Thyroid gland (tissue), 4 donors: Measurements from ENCODE around the gene SPP2. TPM values are rescaled to one million over a fixed set of nuclear protein-coding genes. Genes with fewer than 3 reads are reported as not detected.

Experiments
- DNase-seq, 2 donors: peaks; one replicate each; pipeline ENCODE4 v3.0.0-alpha.2; 2019
- H3K27ac ChIP-seq, 3 donors: fragments of 200-600 bp; sonication (generic); 1 replicate in 2 of 3; 2 replicates in 1 of 3; pipeline ENCODE4 v1.5.1; 2016 to 2019; ENCODE audit warnings: mild to moderate bottlenecking in 1 of 3, moderate library complexity in 1 of 3
- H3K27me3 ChIP-seq: fragments of 200-600 bp; sonication (generic); one replicate; pipeline ENCODE4 v1.5.1; 2019
- H3K36me3 ChIP-seq, 2 donors: fragments of 200-600 bp; sonication (generic); one replicate each; pipeline ENCODE4 v1.5.1; 2016 to 2019
- H3K4me1 ChIP-seq, 2 donors: fragments of 200-600 bp; sonication (generic); one replicate each; pipeline ENCODE4 v1.5.1; 2017 to 2019
- H3K4me3 ChIP-seq, 3 donors: fragments of 200-600 bp; sonication (generic); replicated peaks in 1 of 3; 1 replicate in 2 of 3; 2 replicates in 1 of 3; pipeline ENCODE4 v1.5.1; 2016; ENCODE audit warnings: mild to moderate bottlenecking in 1 of 3
- H3K9me3 ChIP-seq: fragments of 200-600 bp; sonication (generic); one replicate; pipeline ENCODE4 v1.5.1; 2017
- POLR2A ChIP-seq, 2 donors: fragments of 450-650 bp; IDR thresholded peaks; one replicate each; pipeline ENCODE4 v1.6.1; 2017; ENCODE audit warnings: antibody characterized with exemption in 2 of 2, mild to moderate bottlenecking in 2 of 2, moderate library complexity in 1 of 2
- WGBS, 2 donors: methylation state at CpG; one replicate each; pipeline ENCODE4 v1.1.5; 2017; 5-methylcytosine and 5-hydroxymethylcytosine counted together
- intact Hi-C: fragments of 100-400 bp; cut with DNase I; formaldehyde crosslinking; loops from one replicate; pipeline ENCODE4 v1.15.1; 2023
- total RNA-seq, 4 donors: library from RNA; depleted of rRNA; stranded (reverse); fragments of >200 nt; gene quantifications; one replicate each; pipeline ENCODE4 v1.2.3, GENCODE V29; 2016
- TF ChIP-seq, protein P1 (sequence below), 6 experiments: fragments of 200-600 bp in 3 of 6; fragments of 450-650 bp in 3 of 6; sonication (generic) in 3 of 6; IDR thresholded peaks; one replicate each; pipeline ENCODE4 v1.5.1; 2016 to 2019; ENCODE audit warnings: antibody characterized with exemption in 6 of 6, mild to moderate bottlenecking in 2 of 6, inconsistent platforms in 1 of 6, moderate library complexity in 1 of 6

The SPP2 gene
- total RNA-seq, 4 donors from 2014 or later: not detected

- H3K9me3 ChIP-seq: no peaks in the 10 kb centered on the region
- peaks cover 9 to 21% of the 10 kb centered on the region in 2 donors for H3K4me1 ChIP-seq
- intact Hi-C loops: no loop called here
- no peak overlapping the region for H3K27ac ChIP-seq
- TF ChIP-seq, protein P1, sequence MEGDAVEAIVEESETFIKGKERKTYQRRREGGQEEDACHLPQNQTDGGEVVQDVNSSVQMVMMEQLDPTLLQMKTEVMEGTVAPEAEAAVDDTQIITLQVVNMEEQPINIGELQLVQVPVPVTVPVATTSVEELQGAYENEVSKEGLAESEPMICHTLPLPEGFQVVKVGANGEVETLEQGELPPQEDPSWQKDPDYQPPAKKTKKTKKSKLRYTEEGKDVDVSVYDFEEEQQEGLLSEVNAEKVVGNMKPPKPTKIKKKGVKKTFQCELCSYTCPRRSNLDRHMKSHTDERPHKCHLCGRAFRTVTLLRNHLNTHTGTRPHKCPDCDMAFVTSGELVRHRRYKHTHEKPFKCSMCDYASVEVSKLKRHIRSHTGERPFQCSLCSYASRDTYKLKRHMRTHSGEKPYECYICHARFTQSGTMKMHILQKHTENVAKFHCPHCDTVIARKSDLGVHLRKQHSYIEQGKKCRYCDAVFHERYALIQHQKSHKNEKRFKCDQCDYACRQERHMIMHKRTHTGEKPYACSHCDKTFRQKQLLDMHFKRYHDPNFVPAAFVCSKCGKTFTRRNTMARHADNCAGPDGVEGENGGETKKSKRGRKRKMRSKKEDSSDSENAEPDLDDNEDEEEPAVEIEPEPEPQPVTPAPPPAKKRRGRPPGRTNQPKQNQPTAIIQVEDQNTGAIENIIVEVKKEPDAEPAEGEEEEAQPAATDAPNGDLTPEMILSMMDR (IDR thresholded peaks at IDR 0.05): no peak
- no peak for TF ChIP-seq POLR2A (IDR thresholded peaks at IDR 0.05)
- H3K27me3 ChIP-seq: no peaks in the 10 kb centered on the region
- 97 to 98% methylated on average over 52 of the region's 52 CpGs for WGBS, 2 donors
- H3K4me3 ChIP-seq: no peak overlapping the region
- H3K36me3 ChIP-seq: no peaks in the 10 kb centered on the region
- DNase-seq: no peak
Measured at GRCh38 chr2:234096164-234096563, 45.7 kb downstream of the SPP2 start.

- DNase-seq: peak in 1 of 2 donors; percentile 17
- Histone ChIP-seq H3K9me3 (no peaks in the 10 kb centered on the region), H3K27ac (no peak overlapping the region), H3K36me3 (no peaks in the 10 kb centered on the region), H3K4me1 (peaks cover 0 to 8% of the 10 kb centered on the region in 2 donors), H3K4me3 (no peak overlapping the region), H3K27me3 (no peaks in the 10 kb centered on the region)
- intact Hi-C loops: no loop called here
- TF ChIP-seq POLR2A (IDR thresholded peaks at IDR 0.05): no peak
- TF ChIP-seq, protein P1 (IDR thresholded peaks at IDR 0.05): no peak
- 25% methylated on average over 6 of the region's 6 CpGs for WGBS, 2 donors
Measured at GRCh38 chr2:234098681-234099080, 48.2 kb downstream of the SPP2 start.

GRCh38 chr2:234099266-234099665 is 48.8 kb downstream of the SPP2 start:
- H3K4me1 ChIP-seq: peaks cover 0 to 8% of the 10 kb centered on the region in 2 donors
- H3K36me3 ChIP-seq: no peaks in the 10 kb centered on the region
- H3K27ac ChIP-seq: no peak overlapping the region
- 53 to 56% methylated on average over 4 of the region's 4 CpGs for WGBS, 2 donors
- no peak for TF ChIP-seq POLR2A (IDR thresholded peaks at IDR 0.05)
- TF ChIP-seq, protein P1 (IDR thresholded peaks at IDR 0.05): no peak
- DNase-seq: no peak
- no peak overlapping the region for H3K4me3 ChIP-seq
- H3K9me3 ChIP-seq: no peaks in the 10 kb centered on the region
- intact Hi-C loops: no loop called here
- no peaks in the 10 kb centered on the region for H3K27me3 ChIP-seq

- intact Hi-C loops: no loop called here
- Histone ChIP-seq H3K27ac (no peak overlapping the region), H3K9me3 (no peaks in the 10 kb centered on the region), H3K4me1 (peaks cover 0 to 8% of the 10 kb centered on the region in 2 donors), H3K4me3 (no peak overlapping the region), H3K36me3 (no peaks in the 10 kb centered on the region), H3K27me3 (no peaks in the 10 kb centered on the region)
- WGBS, 2 donors: 92 to 93% methylated on average over 4 of the region's 4 CpGs
- TF ChIP-seq POLR2A (IDR thresholded peaks at IDR 0.05): no peak
- TF ChIP-seq, protein P1 (IDR thresholded peaks at IDR 0.05): no peak
- DNase-seq: no peak
Measured at GRCh38 chr2:234100686-234101085, 50.2 kb downstream of the SPP2 start.

DNA sequence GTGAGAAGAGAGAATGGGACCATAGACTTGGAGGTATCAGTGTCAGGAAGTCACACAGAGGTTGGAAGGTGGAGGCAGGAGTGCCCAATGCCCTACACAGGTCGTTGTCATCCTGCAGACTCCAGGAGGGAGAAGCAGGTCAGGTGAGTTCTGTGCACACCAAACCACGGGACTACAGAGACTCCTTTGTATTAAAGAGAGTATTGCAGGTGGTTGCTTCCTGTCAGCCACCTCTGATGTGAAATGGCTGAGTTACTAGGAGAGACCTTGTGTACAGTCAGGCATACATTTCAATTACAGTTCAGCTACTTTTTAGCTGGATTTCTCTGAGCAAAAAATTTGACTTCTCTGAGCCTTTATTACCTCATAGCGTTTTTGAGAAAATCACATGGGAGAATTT is 51.6 kb downstream of the SPP2 start:
- no peak for DNase-seq
- no peaks in the 10 kb centered on the region for H3K27me3 ChIP-seq
- H3K4me1 ChIP-seq: peaks cover 0 to 8% of the 10 kb centered on the region in 2 donors
- H3K36me3 ChIP-seq: no peaks in the 10 kb centered on the region
- TF ChIP-seq, protein P1 (IDR thresholded peaks at IDR 0.05): no peak
- no peak for TF ChIP-seq POLR2A (IDR thresholded peaks at IDR 0.05)
- no peaks in the 10 kb centered on the region for H3K9me3 ChIP-seq
- no peak overlapping the region for H3K4me3 ChIP-seq
- WGBS, 2 donors: 46 to 48% methylated on average over 3 of the region's 3 CpGs
- intact Hi-C loops: no loop called here
- no peak overlapping the region for H3K27ac ChIP-seq
